ENCODE measurements around the gene UST. TPM values are rescaled to one million over a fixed set of nuclear protein-coding genes. Genes with fewer than 3 reads are reported as not detected.

UST gene
- total RNA-seq, 1 donor from 2014 or later = 23.2 TPM

DNA sequence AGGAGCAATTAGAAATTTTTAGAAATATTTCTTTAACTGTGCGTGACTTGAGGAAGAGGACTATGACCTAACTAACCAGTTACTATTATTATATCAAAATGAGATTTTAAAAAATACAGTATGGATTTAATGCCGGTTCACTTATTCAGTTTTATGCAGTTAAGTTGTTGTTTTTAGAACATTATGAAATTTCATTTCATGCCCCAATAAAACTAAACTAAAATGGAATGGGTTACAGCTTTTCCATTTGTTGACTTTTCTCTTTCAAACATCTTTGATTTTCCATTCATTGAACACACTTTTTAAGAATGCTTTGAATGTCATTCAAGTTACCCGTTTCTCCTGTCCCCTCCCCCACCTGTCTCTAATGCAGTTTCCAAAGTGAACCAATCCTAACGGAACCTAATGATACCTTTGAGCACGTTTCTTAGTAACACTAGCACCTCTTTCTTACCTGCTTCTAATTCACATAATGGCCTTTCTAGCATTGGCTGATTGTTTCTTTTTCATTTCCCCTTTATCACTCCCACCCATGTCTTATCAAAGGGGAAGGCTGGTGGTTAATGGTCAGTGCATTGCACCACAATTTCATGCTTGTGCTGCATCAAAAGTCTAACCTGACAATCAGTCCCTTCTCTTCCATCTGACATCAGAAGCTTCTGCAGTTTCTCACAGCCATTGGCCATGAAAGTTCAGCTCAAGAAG is 308.5 kb downstream of the UST start:
- Mint-ChIP-seq H3K36me3 (ENCODE audit: low read depth, unreplicated experiment) (no peaks in the 10 kb centered on the region), H3K9me3 (ENCODE audit: unreplicated experiment) (no peaks in the 10 kb centered on the region), H3K4me3 (ENCODE audit: unreplicated experiment) (no peak overlapping the region), H3K27ac (ENCODE audit: unreplicated experiment) (no peak overlapping the region), H3K27me3 (ENCODE audit: unreplicated experiment) (peaks cover 3% of the 10 kb centered on the region), H3K4me1 (ENCODE audit: unreplicated experiment) (peaks cover 9% of the 10 kb centered on the region)
- TF ChIP-seq, protein P1, sequence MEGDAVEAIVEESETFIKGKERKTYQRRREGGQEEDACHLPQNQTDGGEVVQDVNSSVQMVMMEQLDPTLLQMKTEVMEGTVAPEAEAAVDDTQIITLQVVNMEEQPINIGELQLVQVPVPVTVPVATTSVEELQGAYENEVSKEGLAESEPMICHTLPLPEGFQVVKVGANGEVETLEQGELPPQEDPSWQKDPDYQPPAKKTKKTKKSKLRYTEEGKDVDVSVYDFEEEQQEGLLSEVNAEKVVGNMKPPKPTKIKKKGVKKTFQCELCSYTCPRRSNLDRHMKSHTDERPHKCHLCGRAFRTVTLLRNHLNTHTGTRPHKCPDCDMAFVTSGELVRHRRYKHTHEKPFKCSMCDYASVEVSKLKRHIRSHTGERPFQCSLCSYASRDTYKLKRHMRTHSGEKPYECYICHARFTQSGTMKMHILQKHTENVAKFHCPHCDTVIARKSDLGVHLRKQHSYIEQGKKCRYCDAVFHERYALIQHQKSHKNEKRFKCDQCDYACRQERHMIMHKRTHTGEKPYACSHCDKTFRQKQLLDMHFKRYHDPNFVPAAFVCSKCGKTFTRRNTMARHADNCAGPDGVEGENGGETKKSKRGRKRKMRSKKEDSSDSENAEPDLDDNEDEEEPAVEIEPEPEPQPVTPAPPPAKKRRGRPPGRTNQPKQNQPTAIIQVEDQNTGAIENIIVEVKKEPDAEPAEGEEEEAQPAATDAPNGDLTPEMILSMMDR (IDR thresholded peaks at IDR 0.05; ENCODE audit: unreplicated experiment) = no peak
- no peak for DNase-seq (ENCODE audit: low spot score)

DNA sequence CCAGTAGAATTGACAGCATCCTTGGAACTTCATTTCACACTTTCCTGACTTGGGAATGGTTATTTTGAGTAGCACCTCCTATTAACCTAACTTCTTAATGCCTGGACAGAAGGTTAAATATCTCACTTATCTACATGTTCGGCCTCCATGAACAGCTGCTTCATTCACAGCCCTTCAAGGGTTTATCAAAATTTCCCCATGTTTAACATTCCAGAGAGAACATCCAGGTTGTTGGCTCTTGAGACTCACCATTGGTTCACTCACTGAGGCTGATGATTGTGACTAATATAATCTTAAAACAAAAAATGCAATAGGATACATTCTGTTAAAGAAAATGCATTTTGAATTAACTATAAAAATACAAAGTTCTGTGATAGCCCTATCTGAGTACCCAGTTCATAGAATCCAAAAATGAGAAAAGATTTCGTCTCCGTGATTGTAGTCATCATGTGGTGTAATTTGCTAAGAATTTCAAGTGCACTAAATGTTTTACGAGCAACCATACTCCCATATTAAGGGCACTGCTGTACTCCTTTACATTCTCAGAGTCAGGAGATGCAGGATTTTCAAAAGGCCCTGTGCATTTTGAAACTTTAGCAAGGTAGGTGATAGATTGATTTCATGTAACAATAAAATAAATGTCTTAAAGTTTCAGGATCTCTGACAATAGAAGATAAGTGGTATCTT is 310.1 kb downstream of the UST start:
- no peak for DNase-seq (ENCODE audit: low spot score)
- Mint-ChIP-seq H3K4me1 (ENCODE audit: unreplicated experiment) (peaks cover 13% of the 10 kb centered on the region), H3K9me3 (ENCODE audit: unreplicated experiment) (no peaks in the 10 kb centered on the region), H3K27me3 (ENCODE audit: unreplicated experiment) (no peaks in the 10 kb centered on the region), H3K27ac (ENCODE audit: unreplicated experiment) (no peak overlapping the region), H3K4me3 (ENCODE audit: unreplicated experiment) (no peak overlapping the region), H3K36me3 (ENCODE audit: low read depth, unreplicated experiment) (no peaks in the 10 kb centered on the region)
- TF ChIP-seq, protein P1 (IDR thresholded peaks at IDR 0.05; ENCODE audit: unreplicated experiment) = no peak

- no peaks in the 10 kb centered on the region for H3K9me3 Mint-ChIP-seq (ENCODE audit: unreplicated experiment)
Observed at GRCh38 chr6:149057464-149057840, 310.6 kb downstream of the UST start.

DNA sequence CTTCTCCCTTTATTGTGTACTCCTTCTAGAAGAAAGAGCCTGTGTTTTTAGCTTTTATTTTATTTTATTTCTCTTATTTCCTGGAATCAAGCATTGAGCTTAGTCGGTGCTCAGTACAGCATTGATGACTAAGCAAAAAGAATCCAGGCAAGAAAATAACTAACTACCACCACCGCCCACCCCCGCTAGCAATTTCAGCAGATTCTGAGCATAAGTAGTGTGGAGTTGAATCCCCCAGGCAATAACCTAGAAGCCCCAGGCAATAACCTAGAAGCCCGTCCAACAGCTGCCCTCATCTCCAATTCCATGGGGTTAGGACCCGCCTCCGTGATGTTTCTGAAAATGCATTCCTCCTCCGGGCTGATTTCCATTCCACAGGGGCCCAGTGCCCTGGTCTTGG is 312.7 kb downstream of the UST start:
- Mint-ChIP-seq H3K36me3 (ENCODE audit: low read depth, unreplicated experiment) (no peaks in the 10 kb centered on the region), H3K4me3 (ENCODE audit: unreplicated experiment) (no peak overlapping the region), H3K27me3 (ENCODE audit: unreplicated experiment) (no peaks in the 10 kb centered on the region), H3K4me1 (ENCODE audit: unreplicated experiment) (peaks cover 7% of the 10 kb centered on the region), H3K27ac (ENCODE audit: unreplicated experiment) (no peak overlapping the region), H3K9me3 (ENCODE audit: unreplicated experiment) (no peaks in the 10 kb centered on the region)
- no peak for DNase-seq (ENCODE audit: low spot score)
- TF ChIP-seq, protein P1 (IDR thresholded peaks at IDR 0.05; ENCODE audit: unreplicated experiment) = no peak

More at GRCh38 chr6:149057464-149057840, 310.6 kb downstream of the UST start:
- H3K4me3 Mint-ChIP-seq (ENCODE audit: unreplicated experiment) = no peak overlapping the region
- H3K4me1 Mint-ChIP-seq (ENCODE audit: unreplicated experiment) = peaks cover 13% of the 10 kb centered on the region
- TF ChIP-seq, protein P1 (IDR thresholded peaks at IDR 0.05; ENCODE audit: unreplicated experiment) = no peak
- H3K36me3 Mint-ChIP-seq (ENCODE audit: low read depth, unreplicated experiment) = no peaks in the 10 kb centered on the region
- DNase-seq (ENCODE audit: low spot score) = no peak
- H3K27ac Mint-ChIP-seq (ENCODE audit: unreplicated experiment) = no peak overlapping the region
- no peaks in the 10 kb centered on the region for H3K27me3 Mint-ChIP-seq (ENCODE audit: unreplicated experiment)
